Peyer's patch (tissue), 4 donors: Measurements from ENCODE around the gene MAX.

ENCODE experiments used
- CTCF ChIP-seq, 6 experiments: fragments of 450-650 bp in 4 of 6; fragments of 200-600 bp in 2 of 6; sonication (generic) in 1 of 6; IDR thresholded peaks; one replicate each; pipeline ENCODE4 v1.5.1; 2017 to 2019; ENCODE audit warnings: antibody characterized with exemption in 6 of 6, mild to moderate bottlenecking in 3 of 6, moderate library complexity in 1 of 6
- POLR2A ChIP-seq, 2 donors: fragments of 450-650 bp; IDR thresholded peaks; one replicate each; pipeline ENCODE4 v1.5.1; 2017; ENCODE audit warnings: antibody characterized with exemption in 2 of 2, mild to moderate bottlenecking in 2 of 2, moderate library complexity in 2 of 2

- TF ChIP-seq CTCF (IDR thresholded peaks at IDR 0.05) (no peak), POLR2A (IDR thresholded peaks at IDR 0.05) (no peak)
These were observed 75.1 kb downstream of the MAX start for GRCh38 chr14:65027127-65027799.
